Panc1 (cell line): ENCODE measurements around the gene TIMM50. TPM values are rescaled to one million over a fixed set of nuclear protein-coding genes. Genes with fewer than 3 reads are reported as not detected.

Experiments
- ATAC-seq: fragments of 200-7000 bp; cut with Tn5 transposase; 2 replicates; pipeline ENCODE4 v1.9.1; 2020; ENCODE audit warnings: mild to moderate bottlenecking, moderate library complexity
- BruUV-seq: library from RNA; stranded (reverse); fragments of 400-500 nt; replicated peaks from 2 replicates; lab custom pipeline; 2021; lab: Mats Ljungman, UMichigan
- CTCF ChIA-PET: fragments of 300-600 bp; sonication (Branson Sonifier 250); formaldehyde crosslinking; loops from one replicate; lab custom pipeline; 2022; ENCODE audit warnings: antibody characterized with exemption; lab: Charles Lee
- POLR2A ChIA-PET: fragments of 300-600 bp; sonication (Branson Sonifier 250); formaldehyde crosslinking; loops from one replicate; lab custom pipeline; 2022; ENCODE audit warnings: antibody characterized with exemption; lab: Charles Lee
- DNase-seq: peaks from one replicate; pipeline ENCODE4 v3.0.0-alpha.2; 2010; ENCODE audit warnings: low read depth, low spot score
- H3K27ac ChIP-seq: 2 replicates; pipeline ENCODE4 v1.5.1; 2011; ENCODE audit warnings: mild to moderate bottlenecking, low read length, inconsistent platforms
- H3K27me3 ChIP-seq: fragments of 200-500 bp; sonication (Bioruptor generic); 2 replicates; pipeline ENCODE4 v1.6.0; 2014; ENCODE audit warnings: low read length, inconsistent platforms; ENCODE audit not compliant: control insufficient read depth, insufficient read depth
- H3K36me3 ChIP-seq: fragments of 200-500 bp; sonication (Bioruptor generic); 2 replicates; pipeline ENCODE4 v1.5.1; 2014; ENCODE audit warnings: inconsistent platforms, mild to moderate bottlenecking, low read length, moderate library complexity; ENCODE audit not compliant: control insufficient read depth, insufficient read depth
- H3K4me1 ChIP-seq: 2 replicates; pipeline ENCODE4 v1.5.1; 2011; ENCODE audit warnings: inconsistent platforms, mild to moderate bottlenecking, low read length, moderate library complexity; ENCODE audit not compliant: control insufficient read depth, insufficient read depth
- H3K4me3 ChIP-seq, 2 experiments: 2 replicates each; pipeline ENCODE4 v1.5.1; 2011 to 2012; ENCODE audit warnings: low read depth in 2 of 2, low read length in 2 of 2, mild to moderate bottlenecking in 2 of 2, inconsistent platforms in 1 of 2, moderate library complexity in 1 of 2
- H3K9me3 ChIP-seq: fragments of 200-500 bp; sonication (Bioruptor generic); 2 replicates; pipeline ENCODE4 v1.5.1; 2014; ENCODE audit warnings: low read depth, mild to moderate bottlenecking, inconsistent platforms, low read length, moderate library complexity; ENCODE audit not compliant: control insufficient read depth, insufficient read depth
- CTCF ChIP-seq: fragments of 450-650 bp; IDR thresholded peaks from 2 replicates; pipeline ENCODE4 v1.5.1; 2017; ENCODE audit warnings: mild to moderate bottlenecking
- POLR2AphosphoS5 ChIP-seq: IDR thresholded peaks from 2 replicates; pipeline ENCODE4 v1.6.1; 2012; ENCODE audit warnings: mild to moderate bottlenecking, low read depth, low read length, moderate library complexity
- SIN3A ChIP-seq: IDR thresholded peaks from 2 replicates; pipeline ENCODE4 v1.6.1; 2012; ENCODE audit warnings: low read depth, mild to moderate bottlenecking, low read length, moderate library complexity, borderline replicate concordance; ENCODE audit not compliant: insufficient read depth
- TCF7L2 ChIP-seq: IDR thresholded peaks from 2 replicates; pipeline ENCODE4 v1.6.1; 2011; ENCODE audit warnings: mild to moderate bottlenecking, low read depth, low read length, inconsistent platforms
- in situ Hi-C: cut with HindIII; loops from 2 replicates; pipeline ENCODE4 v1.10.0; 2016; ENCODE audit warnings: low sequenced_read_pairs, low pct_unique_long_range_greater_than_20kb
- intact Hi-C: fragments of 100-400 bp; cut with micrococcal nuclease; formaldehyde crosslinking; loops from one replicate; pipeline ENCODE4 v1.10.0; 2022; ENCODE audit not compliant: unreplicated experiment
- total RNA-seq: library from RNA; stranded (reverse); gene quantifications from one replicate; pipeline ENCODE4 v1.2.1, GENCODE V29; 2021; ENCODE audit not compliant: unreplicated experiment
- TF ChIP-seq, protein P1 (sequence below), 2 experiments: IDR thresholded peaks; 2 replicates each; pipeline ENCODE4 v1.6.1; 2011 to 2012; ENCODE audit warnings: low read depth in 2 of 2, control low read depth in 1 of 2, low read length in 1 of 2, mild to moderate bottlenecking in 1 of 2, moderate library complexity in 1 of 2; ENCODE audit not compliant: insufficient read depth in 1 of 2

TIMM50 gene
- total RNA-seq, 1 experiment from 2014 or later, result 1,837 TPM

DNA sequence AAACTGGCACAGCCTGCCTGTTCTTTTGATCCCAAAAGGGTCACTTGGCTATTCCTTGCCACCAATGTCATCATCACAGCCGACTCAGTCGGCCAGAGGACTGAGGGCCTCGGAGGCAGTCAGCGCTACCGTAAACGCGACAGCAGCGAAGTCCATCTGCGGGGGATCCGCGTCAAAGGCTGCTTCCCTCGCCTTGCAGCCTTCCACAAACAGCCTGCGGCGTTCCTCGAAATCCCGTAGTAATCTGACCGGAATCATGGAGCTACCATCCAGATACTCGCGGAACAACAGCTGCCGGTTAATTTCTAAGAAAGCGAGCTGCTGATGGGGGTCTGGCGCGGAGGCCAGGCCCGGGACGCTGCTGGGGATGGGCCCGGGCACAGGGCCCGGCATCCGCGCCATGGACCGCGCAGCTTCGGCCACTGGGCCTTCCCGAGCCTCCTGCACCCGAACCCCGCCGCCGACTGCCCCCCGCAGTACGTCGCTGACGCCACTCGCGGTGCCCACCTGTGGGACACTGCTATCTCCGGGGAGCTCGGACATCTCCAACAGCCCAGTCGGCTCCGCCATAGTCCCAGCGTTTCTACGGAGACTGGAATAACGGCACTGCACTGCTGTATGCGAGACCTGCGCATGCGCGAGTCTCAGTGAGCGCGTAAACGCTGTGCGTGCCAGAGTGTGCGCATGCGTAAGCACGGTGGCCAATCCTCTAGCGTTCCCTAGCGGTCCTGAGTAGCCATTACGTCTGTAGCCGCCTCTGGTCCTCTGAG lies 51.8 kb downstream of the TIMM50 start, which contains the start of gene EID2B:
Gene EID2B (minus strand): TSS at position 620 of the 770 bp plus-strand sequence. CDS start 50 bp downstream, at position 570.
- ChIA-PET POLR2A (interaction anchor here (0.5 to 11.8 kb wide), 35 partner anchors 8 to 772 kb away, joined by 3 to 196 read pairs (median 5); partner anchors contain the start of genes DLL3, DYRK1B, FBL and PSMC4), CTCF (interaction anchor here (0.6 to 6.8 kb wide), 49 partner anchors 8 to 444 kb away, joined by 3 to 193 read pairs (median 6); partner anchors contain the start of genes DLL3, DYRK1B, MED29 and PAF1)
- H3K27me3 ChIP-seq, result no peaks in the 10 kb centered on the region
- peak within 1 kb of the TSS; percentile 35 to 56 for H3K4me3 ChIP-seq
- H3K9me3 ChIP-seq, result no peaks in the 10 kb centered on the region
- DNase-seq (peak; percentile 100), ATAC-seq (peak; percentile 95)
- H3K4me1 ChIP-seq, result peaks cover 25% of the 10 kb centered on the region
- in situ Hi-C loops, result no loop called here
- BruUV-seq, result no TSS peak
- H3K36me3 ChIP-seq, result no peaks in the 10 kb centered on the region
- intact Hi-C loops, result loop anchor here (1.0 to 2.0 kb wide), 3 partner anchors 34 to 92 kb away; partner anchors contain the start of gene DLL3
- H3K27ac ChIP-seq, result peak within 1 kb of the TSS; percentile 80
- TF ChIP-seq, protein P1, sequence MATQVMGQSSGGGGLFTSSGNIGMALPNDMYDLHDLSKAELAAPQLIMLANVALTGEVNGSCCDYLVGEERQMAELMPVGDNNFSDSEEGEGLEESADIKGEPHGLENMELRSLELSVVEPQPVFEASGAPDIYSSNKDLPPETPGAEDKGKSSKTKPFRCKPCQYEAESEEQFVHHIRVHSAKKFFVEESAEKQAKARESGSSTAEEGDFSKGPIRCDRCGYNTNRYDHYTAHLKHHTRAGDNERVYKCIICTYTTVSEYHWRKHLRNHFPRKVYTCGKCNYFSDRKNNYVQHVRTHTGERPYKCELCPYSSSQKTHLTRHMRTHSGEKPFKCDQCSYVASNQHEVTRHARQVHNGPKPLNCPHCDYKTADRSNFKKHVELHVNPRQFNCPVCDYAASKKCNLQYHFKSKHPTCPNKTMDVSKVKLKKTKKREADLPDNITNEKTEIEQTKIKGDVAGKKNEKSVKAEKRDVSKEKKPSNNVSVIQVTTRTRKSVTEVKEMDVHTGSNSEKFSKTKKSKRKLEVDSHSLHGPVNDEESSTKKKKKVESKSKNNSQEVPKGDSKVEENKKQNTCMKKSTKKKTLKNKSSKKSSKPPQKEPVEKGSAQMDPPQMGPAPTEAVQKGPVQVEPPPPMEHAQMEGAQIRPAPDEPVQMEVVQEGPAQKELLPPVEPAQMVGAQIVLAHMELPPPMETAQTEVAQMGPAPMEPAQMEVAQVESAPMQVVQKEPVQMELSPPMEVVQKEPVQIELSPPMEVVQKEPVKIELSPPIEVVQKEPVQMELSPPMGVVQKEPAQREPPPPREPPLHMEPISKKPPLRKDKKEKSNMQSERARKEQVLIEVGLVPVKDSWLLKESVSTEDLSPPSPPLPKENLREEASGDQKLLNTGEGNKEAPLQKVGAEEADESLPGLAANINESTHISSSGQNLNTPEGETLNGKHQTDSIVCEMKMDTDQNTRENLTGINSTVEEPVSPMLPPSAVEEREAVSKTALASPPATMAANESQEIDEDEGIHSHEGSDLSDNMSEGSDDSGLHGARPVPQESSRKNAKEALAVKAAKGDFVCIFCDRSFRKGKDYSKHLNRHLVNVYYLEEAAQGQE (IDR thresholded peaks at IDR 0.05; ENCODE audit: insufficient read depth in 1 of 2, low read depth in 2 of 2, low read length in 1 of 2), result no peak
- TF ChIP-seq POLR2AphosphoS5 (no peak), CTCF (no peak), TCF7L2 (no peak), SIN3A (no peak)

DNA sequence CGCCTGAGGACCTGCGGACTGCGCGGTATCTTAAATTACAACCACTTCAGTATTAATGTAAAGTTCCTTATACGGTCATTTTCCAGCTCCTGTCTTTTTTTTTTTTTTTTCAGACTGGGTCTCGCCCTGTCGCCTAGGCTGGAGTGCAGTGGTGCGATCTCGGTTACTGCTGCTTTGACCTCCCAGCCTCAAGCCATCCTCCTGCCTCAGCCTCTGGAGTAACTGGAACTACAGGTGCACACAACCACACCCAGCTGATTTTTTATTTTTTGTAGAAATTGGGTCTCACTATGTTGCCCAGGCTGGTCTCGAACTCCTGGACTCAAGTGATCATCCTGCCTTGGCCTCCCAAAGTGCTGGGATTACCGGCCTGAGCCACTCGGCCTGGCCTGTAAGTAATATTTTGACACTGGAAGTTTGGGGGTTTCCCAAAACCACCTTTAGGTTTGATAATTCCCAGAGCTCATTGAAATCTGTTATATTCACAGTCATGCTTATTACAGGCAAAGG lies 52.4 kb downstream of the TIMM50 start:
- CTCF ChIA-PET, result interaction anchor here (0.6 to 6.8 kb wide), 42 partner anchors 8 to 438 kb away, joined by 3 to 193 read pairs (median 8); partner anchors contain the start of genes DLL3, DYRK1B, MED29 and PAF1
- TF ChIP-seq POLR2AphosphoS5 (no peak), TCF7L2 (no peak), SIN3A (no peak), CTCF (no peak)
- TF ChIP-seq, protein P1 (IDR thresholded peaks at IDR 0.05; ENCODE audit: insufficient read depth in 1 of 2, low read depth in 2 of 2, low read length in 1 of 2), result no peak
- in situ Hi-C loops, result no loop called here
- DNase-seq, result no peak
- intact Hi-C loops, result loop anchor here (2.0 kb wide), 1 partner anchor 34 kb away; the partner anchor contains the start of gene DLL3
- Histone ChIP-seq H3K27me3 (no peaks in the 10 kb centered on the region), H3K36me3 (no peaks in the 10 kb centered on the region), H3K9me3 (no peaks in the 10 kb centered on the region), H3K4me3 (peak overlapping the region; percentile 35 to 56), H3K4me1 (peaks cover 25% of the 10 kb centered on the region), H3K27ac (peak overlapping the region; percentile 80)
- no TSS peak for BruUV-seq
- POLR2A ChIA-PET, result interaction anchor here (0.5 to 11.8 kb wide), 30 partner anchors 9 to 438 kb away, joined by 3 to 196 read pairs (median 6); partner anchors contain the start of genes DLL3, DYRK1B, FBL and PSMC4
- peak; percentile 32 for ATAC-seq
